GM12892 (cell line): ENCODE measurements around the gene MLXIPL.

Experiments used
- POLR2A ChIP-seq: IDR thresholded peaks from 2 replicates; pipeline ENCODE4 v1.6.1; 2011; ENCODE audit warnings: low read depth, low read length, control low read depth
- POLR2AphosphoS5 ChIP-seq: IDR thresholded peaks from 2 replicates; pipeline ENCODE4 v1.6.1; 2011; ENCODE audit warnings: low read depth, low read length, control low read depth
- TAF1 ChIP-seq: IDR thresholded peaks from 2 replicates; pipeline ENCODE4 v1.6.1; 2011; ENCODE audit warnings: low read depth, mild to moderate bottlenecking, control low read depth, low read length, borderline replicate concordance

DNA sequence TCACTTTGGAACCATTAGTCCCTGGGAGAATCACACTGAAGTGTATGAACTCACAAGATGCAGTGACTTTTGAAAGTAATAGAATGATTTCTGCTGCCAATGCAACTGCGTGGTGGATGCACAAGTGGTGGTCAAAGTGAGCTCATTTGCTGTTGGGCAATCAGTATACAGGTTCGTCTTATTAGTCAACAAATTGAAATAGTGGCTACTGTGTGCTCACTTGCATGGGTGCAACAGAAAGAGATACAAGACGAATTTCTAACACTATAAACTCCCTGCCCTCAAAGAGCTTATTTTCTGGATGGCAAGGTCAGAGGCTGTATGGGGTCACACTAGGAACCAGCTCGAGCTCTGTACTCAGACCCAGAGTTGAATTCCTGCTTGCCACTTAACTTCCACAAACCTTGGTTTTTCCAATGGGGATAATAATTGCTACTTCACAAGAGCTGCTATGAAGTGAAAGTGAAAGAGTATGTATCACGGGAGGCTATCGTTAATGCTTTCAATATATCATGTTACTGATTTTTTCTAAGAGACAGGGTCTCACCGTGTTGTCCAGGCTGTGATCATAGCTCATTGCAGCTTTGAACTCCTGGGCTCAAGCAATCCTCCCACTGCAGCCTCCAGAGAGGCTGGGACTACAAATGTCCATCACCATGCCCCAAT is 58.5 kb downstream of the MLXIPL start:
- TF ChIP-seq POLR2A = no peak
- no peak for TF ChIP-seq TAF1
- no peak for TF ChIP-seq POLR2AphosphoS5
